NCI-H1417 treated with DMSO at 0.1 percent for 48 hours (cell line): ENCODE results near the gene RNGTT.
"Not testable (repeated sequence)": the region's sequence is repeated elsewhere in the genome, so short reads cannot be mapped to it uniquely, and the experiment has no call there.

Experiments
- DNase-seq: peaks from one replicate; lab custom pipeline; 2025; lab: John Stamatoyannopoulos, UW

RNGTT gene

DNA sequence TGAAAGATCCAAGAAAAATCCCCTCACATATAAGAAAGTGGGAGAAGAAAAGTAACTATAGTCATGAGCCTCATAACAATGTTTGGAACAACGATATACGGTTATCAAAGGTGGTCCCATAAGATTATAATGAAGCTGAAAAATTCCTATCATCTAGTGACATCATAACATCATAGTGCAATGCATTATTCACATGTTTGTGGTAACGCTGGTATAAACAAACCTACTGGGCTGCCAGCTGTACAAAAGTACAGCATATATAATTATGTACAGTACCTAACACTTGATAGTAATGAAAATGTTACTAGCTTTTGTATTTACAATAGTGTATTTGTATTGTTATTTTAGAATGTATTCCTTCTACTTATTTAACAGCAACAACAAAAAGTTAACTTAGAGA lies 240.7 kb downstream of the RNGTT start:
- DNase-seq: no peak

DNA sequence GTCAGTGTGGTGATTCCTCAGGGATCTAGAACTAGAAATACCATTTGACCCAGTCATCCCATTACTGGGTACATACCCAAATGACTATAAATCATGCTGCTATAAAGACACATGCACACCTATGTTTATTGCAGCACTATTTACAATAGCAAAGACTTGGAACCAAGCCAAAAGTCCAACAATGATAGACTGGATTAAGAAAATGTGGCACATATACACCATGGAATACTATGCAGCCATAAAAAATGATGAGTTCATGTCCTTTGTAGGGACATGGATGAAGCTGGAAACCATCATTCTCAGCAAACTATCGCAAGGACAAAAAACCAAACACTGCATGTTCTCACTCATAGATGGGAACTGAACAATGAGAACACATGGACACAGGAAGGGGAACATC lies 247.0 kb downstream of the RNGTT start:
- DNase-seq: not testable (repeated sequence)

DNA sequence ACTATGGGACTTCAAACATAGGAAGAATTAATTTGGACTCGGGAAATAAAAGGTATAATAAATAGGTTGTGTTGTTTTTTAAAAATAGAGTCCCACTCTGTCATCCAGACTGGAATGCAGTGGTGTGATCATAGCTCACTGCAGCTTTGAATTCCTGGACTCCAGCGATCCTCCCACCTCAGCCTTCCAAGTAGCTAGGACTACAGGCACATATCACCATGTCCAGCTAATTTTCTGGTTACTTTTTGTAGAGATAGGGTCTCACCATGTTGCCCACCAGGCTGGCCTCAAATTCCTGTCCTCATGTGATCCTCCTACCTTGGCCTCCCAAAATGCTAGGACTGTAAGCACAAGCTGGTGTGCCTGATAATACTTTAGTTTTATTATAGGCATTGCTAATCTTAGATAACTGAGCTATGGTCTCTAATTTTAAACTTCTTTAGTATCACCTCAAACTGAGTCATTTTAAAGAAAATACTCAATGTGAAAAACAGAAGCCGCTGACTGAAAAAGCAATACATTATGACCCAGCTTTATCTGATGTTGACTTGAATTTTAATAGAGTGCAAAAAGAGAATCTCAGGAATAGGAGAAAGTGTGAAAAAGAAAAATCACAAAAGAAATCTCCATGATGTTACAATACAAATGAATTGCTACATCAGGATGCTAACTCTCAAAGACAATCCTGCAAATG lies 251.0 kb downstream of the RNGTT start:
- no peak for DNase-seq

DNA sequence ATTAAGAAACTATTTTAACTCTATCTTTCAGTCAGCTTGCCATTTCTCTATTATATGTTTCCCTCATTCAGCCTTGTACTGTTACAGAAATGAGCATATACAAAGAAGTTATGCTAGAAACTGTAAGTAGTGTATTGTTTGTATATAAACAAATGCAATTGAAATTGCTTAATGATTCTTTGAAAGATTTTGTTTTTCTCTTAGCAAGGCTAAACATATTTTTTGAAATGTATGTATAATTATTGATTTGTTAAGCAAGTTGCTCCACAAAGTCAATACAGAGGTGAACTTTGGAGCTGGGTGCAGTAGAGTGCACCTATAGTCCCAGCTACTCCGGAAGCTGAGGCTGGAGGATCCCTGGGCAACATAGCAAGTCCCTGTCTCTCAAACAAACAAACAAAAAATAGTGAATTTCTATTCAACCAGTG lies 253.6 kb downstream of the RNGTT start:
- no peak for DNase-seq

DNA sequence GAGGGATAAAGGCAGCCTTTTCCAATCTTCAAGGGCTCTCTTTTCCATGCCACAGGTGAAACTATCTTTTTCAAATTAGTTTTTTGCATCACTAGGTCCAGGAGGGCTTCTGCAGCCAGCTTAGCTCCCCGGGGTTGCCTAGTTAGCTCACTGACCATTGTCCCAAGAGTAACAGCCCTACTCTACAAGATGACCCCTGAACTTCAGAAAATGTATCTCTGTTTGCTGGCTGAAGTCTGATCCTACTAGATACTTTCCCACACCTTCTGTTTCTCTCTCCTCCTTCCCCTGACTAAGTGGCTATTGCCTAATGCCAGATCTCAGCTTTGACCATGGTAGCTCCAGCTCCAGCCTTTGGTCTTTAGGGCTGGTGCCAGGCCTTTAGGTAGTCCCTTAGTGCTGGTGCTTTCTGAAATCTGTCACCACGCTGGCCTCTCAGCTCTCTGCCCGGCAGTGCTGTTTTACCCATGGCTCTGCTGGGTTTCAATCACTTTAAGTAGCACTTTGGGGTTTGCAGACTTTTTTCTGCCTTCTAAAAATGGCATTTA lies 255.1 kb downstream of the RNGTT start:
- no peak for DNase-seq

DNA sequence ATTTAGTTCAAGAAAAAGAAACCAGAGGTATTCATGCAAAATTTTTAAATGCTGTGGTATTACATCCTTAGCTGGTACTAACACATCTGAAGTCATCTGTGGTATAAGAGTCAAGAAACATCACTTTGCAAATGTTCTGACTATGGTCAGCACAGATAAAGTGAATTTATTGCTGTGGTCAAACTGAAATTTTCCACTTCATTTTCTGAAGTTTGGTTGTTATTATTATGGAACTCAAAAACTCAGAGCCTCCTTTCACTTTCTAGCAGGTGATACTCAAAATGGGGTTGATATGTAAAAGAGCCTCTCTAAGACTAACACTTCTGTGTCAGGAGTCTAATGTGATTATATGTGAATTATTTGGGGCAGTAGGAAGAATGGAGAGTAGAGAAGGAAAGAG lies 257.8 kb downstream of the RNGTT start:
- no peak for DNase-seq

DNA sequence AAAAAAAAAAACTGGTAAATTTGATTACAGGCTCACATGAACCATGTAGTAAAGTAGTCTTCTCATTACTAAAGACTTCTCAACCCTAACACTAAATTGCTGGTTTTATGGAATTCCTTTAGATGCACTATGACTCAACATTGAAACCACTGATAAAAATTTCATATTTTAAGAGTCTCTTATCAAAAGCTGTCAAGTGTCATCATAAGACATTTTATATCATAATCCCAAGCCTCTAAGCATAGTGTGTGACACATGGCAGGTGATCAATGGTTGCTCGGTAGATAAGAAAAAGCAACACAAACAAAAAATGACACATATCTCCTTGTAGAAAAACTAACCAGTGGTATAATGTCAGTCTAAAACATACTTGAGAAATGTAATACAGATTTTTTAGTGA lies 258.4 kb downstream of the RNGTT start:
- DNase-seq: no peak

DNA sequence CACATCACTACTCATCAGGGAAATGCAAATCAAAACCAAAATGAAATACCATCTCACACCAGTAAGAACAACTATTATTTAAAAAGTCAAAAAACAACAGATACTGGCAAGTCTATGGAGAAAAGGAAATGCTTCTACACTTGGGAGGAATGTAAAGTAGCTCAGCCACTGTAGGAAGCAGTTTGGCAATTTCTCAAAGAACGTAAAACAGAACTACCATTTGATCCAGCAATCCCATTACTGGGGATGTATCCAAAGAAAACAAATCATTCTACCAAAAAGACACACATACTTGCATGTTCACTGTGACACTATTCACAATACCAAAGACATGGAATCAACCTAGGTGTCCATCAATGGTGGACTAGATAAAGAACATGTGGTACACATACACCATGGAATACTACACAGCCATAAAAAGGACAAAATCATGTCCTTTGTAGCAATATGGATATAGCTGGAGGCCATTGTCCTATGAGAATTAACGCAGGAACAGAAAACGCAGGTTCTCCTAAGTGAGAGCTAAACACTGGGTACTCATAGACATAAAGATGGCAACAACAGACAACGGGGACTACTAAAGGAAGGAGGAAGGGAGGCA lies 260.4 kb downstream of the RNGTT start:
- no peak for DNase-seq

DNA sequence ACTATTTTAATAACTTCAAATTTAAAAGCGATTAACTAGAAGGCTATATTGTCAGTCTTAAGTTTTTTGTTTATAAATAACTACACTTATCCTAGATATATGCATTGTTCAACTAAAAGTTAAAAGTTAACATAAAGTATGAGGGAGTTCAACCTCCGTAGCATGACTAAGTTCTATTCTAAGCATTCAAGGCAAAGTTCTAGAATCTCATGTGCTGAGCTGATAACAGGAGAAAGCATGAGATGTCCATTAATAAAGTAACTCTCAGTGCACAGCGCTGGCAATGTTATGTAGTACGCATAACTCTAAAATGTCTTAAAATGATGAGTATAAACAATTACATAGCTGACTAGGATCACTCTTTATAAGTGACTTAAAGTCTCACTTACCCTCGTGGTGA lies 264.8 kb downstream of the RNGTT start:
- DNase-seq: no peak

DNA sequence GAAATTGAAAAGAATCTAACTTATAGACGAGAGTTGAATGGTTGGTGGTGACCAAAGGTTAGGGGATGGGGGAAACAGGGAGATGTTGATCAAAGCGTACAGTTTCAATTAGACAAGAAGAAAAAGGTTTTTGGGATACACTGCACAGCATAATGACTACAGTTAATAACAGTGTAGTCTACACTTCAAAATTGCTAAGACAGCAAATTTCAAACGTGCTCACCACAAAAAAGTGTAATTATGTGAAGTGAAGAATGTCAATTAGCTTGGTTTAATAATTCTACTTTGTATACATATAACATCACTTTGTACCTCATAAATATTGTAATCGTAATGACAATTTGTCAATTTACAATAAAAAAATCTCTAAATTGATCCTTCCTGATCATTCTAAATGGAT lies 267.5 kb downstream of the RNGTT start:
- no peak for DNase-seq

DNA sequence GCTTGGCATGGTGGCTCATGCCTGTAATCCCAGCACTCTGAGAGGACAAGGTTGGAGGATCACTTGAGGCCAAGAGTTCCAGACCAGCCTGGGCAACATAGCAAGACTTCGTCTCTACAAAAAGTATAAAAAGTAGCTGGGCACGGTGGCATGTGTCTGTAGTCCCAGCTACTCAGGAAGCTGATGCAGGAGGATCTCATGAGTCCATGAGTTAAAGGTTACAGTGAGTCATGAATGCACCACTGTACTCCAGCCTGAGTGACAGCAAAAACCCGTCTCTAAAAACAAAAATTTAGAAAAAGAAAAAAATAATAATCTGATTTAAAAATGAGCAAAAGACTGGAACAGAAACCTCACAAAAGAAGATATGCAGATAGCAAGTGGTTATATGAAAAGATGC lies 279.7 kb downstream of the RNGTT start:
- no peak for DNase-seq

DNA sequence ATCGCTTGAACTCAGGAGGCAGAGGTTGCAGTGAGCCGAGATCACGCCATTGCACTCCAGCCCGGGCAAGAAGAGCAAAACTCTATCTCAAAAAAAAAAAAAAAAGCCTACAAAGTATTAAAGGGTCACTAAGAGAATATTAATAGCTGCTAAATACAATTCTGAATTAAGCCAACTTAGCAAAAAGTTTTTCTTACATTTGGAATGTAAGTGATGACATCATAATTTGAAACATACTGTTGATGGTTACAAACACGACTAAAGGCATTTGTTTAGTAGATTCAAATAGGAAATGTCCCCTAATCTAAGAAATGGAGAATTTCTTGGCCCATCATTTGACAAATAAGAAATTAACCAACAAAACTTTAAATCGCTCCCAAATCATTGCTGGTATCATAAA lies 282.8 kb downstream of the RNGTT start:
- DNase-seq: no peak

DNA sequence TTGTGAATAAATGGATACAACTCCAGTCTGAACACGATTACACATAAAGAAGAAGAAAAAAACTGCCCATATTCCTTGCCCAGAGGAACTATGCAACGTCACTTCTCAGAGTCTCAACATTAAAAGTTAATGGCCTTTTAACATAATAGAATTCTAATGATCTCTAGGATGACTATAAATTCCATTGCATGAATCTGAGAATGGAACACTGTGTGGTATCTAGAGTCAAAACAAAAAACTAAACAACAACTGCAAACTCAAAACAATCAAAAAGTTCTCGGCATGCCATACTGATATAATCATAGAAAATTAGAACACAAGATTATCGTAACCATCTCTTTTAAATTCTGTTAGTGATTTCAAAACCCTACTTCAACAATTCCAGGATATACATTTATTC lies 283.6 kb downstream of the RNGTT start:
- DNase-seq: no peak

DNA sequence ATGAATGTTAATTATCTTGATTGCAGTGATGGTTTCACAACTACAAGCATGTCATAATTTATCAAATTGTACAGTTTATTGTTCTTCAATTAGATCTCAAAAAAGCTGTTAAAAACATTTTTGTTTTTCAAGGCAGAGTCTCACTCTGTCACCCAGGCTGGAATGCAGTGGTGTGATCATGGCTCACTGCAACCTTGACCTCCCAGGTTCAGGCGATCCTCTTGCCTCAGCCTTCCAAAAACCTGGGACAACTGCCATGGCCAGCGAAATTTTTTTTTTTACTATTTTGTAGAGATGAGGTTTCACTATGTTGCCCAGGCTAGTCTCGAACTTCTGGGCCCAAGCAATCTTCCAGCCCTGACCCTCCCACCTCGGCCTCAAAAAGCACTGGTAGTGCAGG lies 286.1 kb downstream of the RNGTT start:
- DNase-seq: no peak

DNA sequence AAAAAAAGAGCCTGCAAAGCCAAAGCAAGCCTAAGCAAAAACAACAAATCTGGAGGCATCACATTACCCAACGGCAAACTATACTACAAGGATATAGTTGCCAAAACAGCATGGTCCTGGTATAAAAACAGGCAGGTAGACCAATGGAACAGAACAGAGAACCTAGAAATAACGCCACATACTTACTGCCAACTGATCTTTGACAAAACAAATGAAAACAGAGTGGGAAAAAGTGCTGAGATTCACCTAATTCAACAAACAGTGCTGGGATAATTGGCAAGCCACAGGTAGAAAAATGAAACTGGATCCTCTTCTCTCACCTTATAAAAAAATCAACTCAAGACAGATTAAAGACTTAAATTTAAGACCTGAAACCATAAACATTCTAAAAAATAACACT lies 291.8 kb downstream of the RNGTT start:
- no peak for DNase-seq

DNA sequence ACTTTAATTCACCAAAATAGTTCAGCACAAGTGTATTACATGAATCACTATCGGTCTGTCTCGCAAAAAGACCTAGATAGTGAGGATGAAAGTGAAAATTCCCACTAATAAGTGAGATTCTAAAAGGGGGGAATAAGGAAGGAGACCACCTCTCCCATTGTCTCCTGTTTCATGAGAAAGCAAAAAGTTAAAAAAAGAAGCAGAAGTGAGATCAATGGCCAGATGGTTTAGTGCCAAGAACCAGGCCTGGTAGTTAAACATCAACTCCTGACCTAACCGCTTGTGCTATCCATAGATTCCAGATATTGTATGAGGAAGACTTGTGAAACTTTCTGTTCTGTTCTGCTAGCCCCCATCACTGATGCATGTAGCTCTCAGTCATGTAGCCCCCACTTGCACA lies 293.0 kb downstream of the RNGTT start:
- no peak for DNase-seq

DNA sequence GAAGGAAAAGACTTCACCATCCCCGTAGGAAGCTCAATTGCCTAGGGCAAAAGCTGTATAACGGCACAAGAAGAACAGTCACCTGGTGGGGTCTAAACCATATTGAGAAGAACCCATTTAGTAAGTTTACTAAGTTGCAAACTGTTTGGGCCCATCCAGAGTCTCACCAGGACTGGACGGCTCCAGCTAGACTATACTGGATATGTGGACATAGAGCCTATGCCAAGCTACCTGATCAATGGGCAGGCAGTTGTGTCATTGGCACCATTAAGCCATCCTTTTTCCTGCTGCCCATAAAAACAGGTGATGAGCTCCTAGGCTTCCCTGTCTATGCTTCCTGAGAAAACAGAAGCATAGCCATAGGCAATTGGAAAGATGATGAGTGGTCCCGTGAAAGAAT lies 293.9 kb downstream of the RNGTT start:
- no peak for DNase-seq

DNA sequence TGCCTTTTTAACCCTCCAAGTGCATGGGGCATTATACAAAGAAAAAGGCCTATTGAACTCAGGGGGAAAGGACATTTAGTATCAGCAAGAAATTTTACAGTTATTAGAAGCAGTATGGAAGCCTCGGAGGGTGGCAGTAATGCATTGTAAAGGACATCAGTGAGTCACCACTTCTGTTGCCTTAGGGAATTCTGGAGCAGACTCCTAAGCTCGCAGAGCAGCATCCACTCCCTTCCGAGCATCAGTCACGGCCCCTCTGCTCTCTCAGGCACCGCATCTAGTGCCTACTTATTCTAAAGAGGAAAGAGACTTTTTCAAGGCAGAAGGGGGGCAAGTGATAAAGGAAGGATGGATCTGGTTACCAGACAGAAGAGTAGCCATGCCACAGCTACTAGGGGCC lies 296.5 kb downstream of the RNGTT start:
- no peak for DNase-seq

DNA sequence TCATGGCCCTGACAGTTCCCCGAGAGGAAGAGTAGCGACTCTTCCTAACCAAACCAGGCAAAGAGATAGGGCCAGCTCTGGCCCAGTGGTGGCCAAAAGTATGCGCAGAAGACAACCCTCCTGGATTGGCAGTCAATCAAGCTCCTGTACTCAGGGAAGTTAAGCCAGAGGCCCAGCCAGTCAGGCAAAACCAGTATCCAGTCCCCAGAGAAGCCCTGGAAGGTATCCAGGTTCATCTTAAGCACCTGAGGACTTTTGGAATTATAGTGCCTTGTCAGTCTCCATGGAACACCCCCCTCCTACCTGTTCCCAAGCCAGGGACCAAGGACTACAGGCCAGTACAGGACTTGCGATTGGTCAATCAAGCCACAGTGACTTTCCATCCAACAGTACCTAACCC lies 298.3 kb downstream of the RNGTT start:
- DNase-seq: no peak

DNA sequence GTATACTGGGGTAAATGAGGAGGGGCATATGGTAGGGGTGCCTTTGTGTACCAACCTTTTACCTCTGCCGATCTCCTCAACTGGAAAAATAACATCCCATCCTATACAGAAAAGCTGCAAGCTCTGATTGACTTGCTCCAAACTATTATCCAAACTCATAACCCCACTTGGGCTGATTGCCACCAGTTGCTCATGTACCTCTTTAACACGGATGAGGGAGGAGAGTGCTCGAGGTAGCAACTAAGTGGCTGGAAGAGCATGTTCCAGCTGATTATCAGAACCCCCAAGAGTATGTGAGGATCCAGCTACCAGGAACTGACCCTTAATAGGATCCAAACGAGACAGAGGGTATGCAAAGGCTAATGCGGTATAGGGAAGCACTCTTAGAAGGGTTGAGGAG lies 299.6 kb downstream of the RNGTT start:
- no peak for DNase-seq

DNA sequence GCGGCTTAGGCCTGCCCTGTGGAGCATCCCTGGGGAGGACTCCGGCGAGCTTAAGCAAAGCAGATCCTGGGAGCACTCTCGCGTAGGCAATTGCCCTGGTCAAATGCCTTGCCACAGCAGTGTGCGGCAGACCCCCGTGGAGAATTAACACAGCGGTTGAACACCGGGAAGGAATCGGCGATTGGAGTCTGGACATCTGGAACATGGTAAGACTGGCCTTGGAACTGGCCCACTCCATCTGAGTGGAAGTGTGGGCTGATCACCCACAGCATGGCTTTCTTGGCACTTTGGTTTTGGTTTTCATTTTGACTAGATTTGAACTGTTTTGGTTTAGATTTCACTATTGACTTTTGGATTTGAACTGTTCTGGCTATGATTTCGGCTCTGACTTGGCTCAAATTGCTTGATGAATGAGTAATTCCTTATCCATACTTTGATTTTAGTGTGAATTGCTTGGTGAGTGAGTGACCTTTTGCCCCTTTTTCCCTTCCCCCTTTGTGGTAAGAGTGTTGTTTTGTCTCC lies 300.7 kb downstream of the RNGTT start:
- no peak for DNase-seq

DNA sequence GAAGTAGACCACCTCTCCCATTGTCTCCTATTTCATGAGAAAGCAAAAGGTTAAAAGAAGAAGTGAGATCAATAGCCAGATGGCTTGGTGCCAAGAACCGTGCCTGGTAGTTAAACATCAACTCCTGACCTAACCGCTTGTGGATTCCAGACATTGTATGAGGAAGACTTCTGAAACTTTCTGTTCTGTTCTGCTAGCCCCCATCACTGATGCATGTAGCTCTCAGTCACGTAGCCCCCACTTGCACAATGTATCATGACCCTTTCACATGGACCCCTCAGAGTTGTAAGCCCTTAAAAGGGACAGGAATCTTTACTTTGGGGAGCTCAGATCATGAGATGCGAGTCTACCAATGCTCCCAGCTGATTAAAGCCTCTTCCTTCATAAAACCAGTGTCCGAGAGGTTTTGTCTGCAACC lies 301.2 kb downstream of the RNGTT start:
- DNase-seq: no peak

DNA sequence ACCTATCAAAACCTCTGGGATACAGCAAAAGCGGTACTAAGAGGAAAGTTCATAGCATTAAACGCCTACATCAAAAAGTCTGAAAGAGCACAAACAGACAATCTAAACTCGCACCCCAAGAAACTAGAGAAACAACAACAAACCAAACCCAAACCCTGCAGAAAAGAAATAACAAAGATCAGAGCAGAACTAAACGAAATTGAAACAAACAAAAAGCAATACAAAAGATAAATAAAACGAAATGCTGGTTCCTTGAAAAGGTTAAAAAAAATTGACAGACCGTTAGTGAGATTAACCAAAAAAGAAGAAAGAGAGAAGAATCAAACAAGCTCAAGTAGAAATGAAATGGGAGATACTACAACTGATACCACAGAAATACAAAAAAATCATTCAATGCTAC lies 302.3 kb downstream of the RNGTT start:
- DNase-seq: no peak

DNA sequence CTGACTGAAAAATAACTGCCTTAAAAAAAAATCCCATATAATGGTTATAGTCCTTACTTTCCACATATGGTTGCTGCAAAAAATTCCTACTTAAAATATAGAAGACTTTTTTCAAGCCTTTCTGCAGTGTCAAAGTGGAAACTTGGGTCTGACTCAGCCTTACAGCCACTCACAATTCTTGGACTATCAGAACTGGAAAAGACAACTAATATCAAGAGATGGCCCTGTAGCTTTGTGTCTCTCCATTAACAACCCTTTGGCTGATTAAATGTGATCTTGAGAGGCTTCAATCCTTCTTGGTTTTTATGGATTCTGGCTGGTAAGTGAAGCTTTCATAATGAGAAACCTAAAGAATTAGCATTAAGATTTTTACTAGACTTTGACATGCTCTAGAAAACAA lies 307.8 kb downstream of the RNGTT start:
- DNase-seq: no peak
